NT2/D1 (cell line): ENCODE data around the gene COPZ1.

Experiments
- DNase-seq: peaks from one replicate; pipeline ENCODE4 v3.0.0-alpha.2; 2011; ENCODE audit warnings: low read depth, low spot score
- H3K27me3 ChIP-seq: 2 replicates; pipeline ENCODE4 v1.6.0; 2011; ENCODE audit warnings: mild to moderate bottlenecking; ENCODE audit not compliant: insufficient read length, insufficient read depth
- H3K36me3 ChIP-seq: 2 replicates; pipeline ENCODE4 v1.6.1; 2011; ENCODE audit warnings: mild to moderate bottlenecking, low read length, mixed read lengths; ENCODE audit not compliant: insufficient read depth, insufficient read length
- H3K4me1 ChIP-seq: 2 replicates; pipeline ENCODE4 v1.5.1; 2011; ENCODE audit not compliant: insufficient read depth, insufficient read length
- H3K4me3 ChIP-seq: 2 replicates; pipeline ENCODE4 v1.5.1; 2011; ENCODE audit warnings: low read depth; ENCODE audit not compliant: insufficient read length
- H3K9ac ChIP-seq: 2 replicates; pipeline ENCODE4 v1.6.0; 2011; ENCODE audit warnings: low read depth; ENCODE audit not compliant: insufficient read length
- H3K9me3 ChIP-seq: 2 replicates; pipeline ENCODE4 v1.5.1; 2011; ENCODE audit warnings: mild to moderate bottlenecking, low read length; ENCODE audit not compliant: insufficient read depth
- SUZ12 ChIP-seq: IDR thresholded peaks from 2 replicates; pipeline ENCODE4 v1.6.1; 2011; ENCODE audit not compliant: insufficient read length, insufficient read depth; ENCODE audit errors: extremely low read depth
- YY1 ChIP-seq: IDR thresholded peaks from 2 replicates; pipeline ENCODE4 v1.6.1; 2011; ENCODE audit not compliant: insufficient read length, insufficient read depth
- ZNF274 ChIP-seq: IDR thresholded peaks from 2 replicates; pipeline ENCODE4 v1.6.1; 2011; ENCODE audit warnings: mild to moderate bottlenecking, low read depth, low read length

COPZ1 gene

DNA sequence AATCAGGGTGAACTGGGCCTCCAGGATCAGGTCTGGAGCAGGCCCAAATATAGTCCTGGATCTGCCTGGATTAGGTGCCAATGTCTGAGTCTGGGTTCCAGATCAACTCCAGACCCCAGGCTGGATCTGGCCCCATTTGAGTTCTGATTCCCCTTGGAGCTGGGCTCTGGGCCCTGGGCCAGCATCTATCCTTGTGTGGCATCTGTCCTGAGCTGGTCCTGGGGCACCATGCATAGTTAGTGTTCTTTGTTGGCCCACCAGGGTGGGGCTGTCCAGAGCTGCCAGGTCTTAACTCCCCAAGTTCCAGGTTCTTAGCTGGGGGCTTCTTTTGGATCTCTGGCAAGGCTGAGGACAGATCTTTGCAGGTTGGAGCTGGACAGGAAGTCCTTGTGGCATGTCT lies 70.6 kb downstream of the COPZ1 start:
- H3K9me3 ChIP-seq, result no peaks in the 10 kb centered on the region
- peaks cover 8% of the 10 kb centered on the region for H3K4me1 ChIP-seq
- H3K9ac ChIP-seq, result no peak overlapping the region
- H3K27me3 ChIP-seq, result no peaks in the 10 kb centered on the region
- peaks cover 65% of the 10 kb centered on the region for H3K36me3 ChIP-seq
- TF ChIP-seq SUZ12 (no peak), ZNF274 (no peak), YY1 (no peak)
- no peak overlapping the region for H3K4me3 ChIP-seq
- no peak for DNase-seq

DNA sequence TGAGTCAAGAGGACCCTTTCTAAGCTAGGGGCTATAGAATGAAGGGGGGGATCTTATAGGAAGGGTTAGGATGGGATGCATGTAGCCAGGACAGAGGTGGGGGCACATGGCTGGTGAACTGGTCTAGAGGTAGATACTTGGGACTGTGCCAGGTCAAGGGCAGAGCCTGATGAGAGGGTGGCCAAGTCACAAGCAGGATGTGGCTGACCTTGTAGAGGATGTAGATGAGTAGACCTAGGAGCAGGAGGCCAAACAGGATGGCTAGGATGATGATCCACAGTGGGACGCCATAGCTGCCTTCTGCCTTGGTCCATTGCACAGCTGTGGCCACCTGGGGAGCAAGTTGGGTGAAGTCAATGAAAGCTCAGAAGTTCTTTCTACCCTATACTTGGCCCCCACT lies 72.2 kb downstream of the COPZ1 start:
- Histone ChIP-seq H3K9me3 (no peaks in the 10 kb centered on the region), H3K4me3 (no peak overlapping the region), H3K27me3 (no peaks in the 10 kb centered on the region), H3K4me1 (peaks cover 4% of the 10 kb centered on the region), H3K9ac (no peak overlapping the region), H3K36me3 (peaks cover 81% of the 10 kb centered on the region)
- TF ChIP-seq ZNF274, result no peak
- no peak for TF ChIP-seq YY1
- TF ChIP-seq SUZ12, result no peak
- DNase-seq, result no peak

- Histone ChIP-seq H3K36me3 (peaks cover 92% of the 10 kb centered on the region), H3K9me3 (no peaks in the 10 kb centered on the region), H3K27me3 (no peaks in the 10 kb centered on the region), H3K4me1 (peaks cover under 1% of the 10 kb centered on the region), H3K4me3 (no peak overlapping the region), H3K9ac (no peak overlapping the region)
- TF ChIP-seq ZNF274 (no peak), YY1 (no peak), SUZ12 (no peak)
- no peak for DNase-seq
These were observed 73.3 kb downstream of the COPZ1 start for GRCh38 chr12:54398218-54398617.

- Histone ChIP-seq H3K27me3 (no peaks in the 10 kb centered on the region), H3K4me3 (no peak overlapping the region), H3K4me1 (no peaks in the 10 kb centered on the region), H3K9ac (no peak overlapping the region), H3K9me3 (no peaks in the 10 kb centered on the region), H3K36me3 (peaks cover 96% of the 10 kb centered on the region)
- TF ChIP-seq ZNF274, result no peak
- no peak for TF ChIP-seq SUZ12
- no peak for TF ChIP-seq YY1
- DNase-seq, result peak; percentile 77
These were observed 74.3 kb downstream of the COPZ1 start for GRCh38 chr12:54398995-54399793.

DNA sequence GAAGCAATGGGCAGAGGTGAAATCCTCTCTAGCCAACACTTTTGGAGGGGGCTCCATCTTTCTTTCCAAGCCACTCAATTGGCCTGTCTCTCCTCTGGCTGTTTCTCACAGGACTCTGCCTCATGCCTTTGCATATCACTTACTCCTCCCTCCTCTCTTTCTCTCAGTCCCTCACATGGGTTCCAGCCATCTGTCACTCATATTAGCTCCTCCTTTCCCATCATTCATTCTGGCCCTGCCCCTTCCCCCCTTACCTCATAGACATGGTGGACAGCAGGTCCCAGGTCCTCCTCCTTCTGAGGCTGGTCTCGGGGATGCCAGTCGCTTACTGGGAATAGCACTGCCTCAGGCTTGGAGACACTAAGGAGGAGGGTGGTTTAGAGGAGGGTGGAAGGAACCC lies 76.2 kb downstream of the COPZ1 start:
- no peak for TF ChIP-seq ZNF274
- TF ChIP-seq SUZ12, result no peak
- no peak for TF ChIP-seq YY1
- no peaks in the 10 kb centered on the region for H3K9me3 ChIP-seq
- no peak for DNase-seq
- peaks cover 2% of the 10 kb centered on the region for H3K4me1 ChIP-seq
- no peak overlapping the region for H3K9ac ChIP-seq
- no peaks in the 10 kb centered on the region for H3K27me3 ChIP-seq
- no peak overlapping the region for H3K4me3 ChIP-seq
- H3K36me3 ChIP-seq, result peaks cover 96% of the 10 kb centered on the region
